ENCODE data around the gene LETM1. TPM values are rescaled to one million over a fixed set of nuclear protein-coding genes. Genes with fewer than 3 reads are reported as not detected.

The LETM1 gene
- total and polyA plus RNA-seq, 2 of the 13 experiments (the other 11 are each of a cell fraction or from before 2014, with no cell fraction given): 9.7 to 41.6 TPM

GRCh38 chr4:1799387-1800375, 56.3 kb downstream of the LETM1 start (continued):
- TF ChIP-seq TEF (CRISPR knock-in tag; IDR thresholded peaks at IDR 0.05): no peak
- no peak for TF ChIP-seq ZFP37 (CRISPR knock-in tag; IDR thresholded peaks at IDR 0.05; ENCODE audit: borderline replicate concordance)
- no peak for TF ChIP-seq NBN (conservative IDR thresholded peaks at IDR 0.05)
- no peak for TF ChIP-seq HMG20B (CRISPR knock-in tag; conservative IDR thresholded peaks at IDR 0.05)
- no peak for TF ChIP-seq GABPA (IDR thresholded peaks at IDR 0.05; ENCODE audit: low read depth, low read length)
- TF ChIP-seq GABPA (CRISPR knock-in tag; IDR thresholded peaks at IDR 0.05; ENCODE audit: low read depth): no peak
- TF ChIP-seq ZSCAN31 (CRISPR knock-in tag; IDR thresholded peaks at IDR 0.05; ENCODE audit: low read depth): no peak
- no peak for TF ChIP-seq HMGA1 (CRISPR knock-in tag; conservative IDR thresholded peaks at IDR 0.05)
- no peak for TF ChIP-seq KLF15 (CRISPR knock-in tag; IDR thresholded peaks at IDR 0.05; ENCODE audit: borderline replicate concordance)
- no peak for TF ChIP-seq ZNF513 (CRISPR knock-in tag; conservative IDR thresholded peaks at IDR 0.05)
- TF ChIP-seq SCMH1 (CRISPR knock-in tag; IDR thresholded peaks at IDR 0.05; ENCODE audit: borderline replicate concordance): no peak
- no peak for TF ChIP-seq CEBPZ (IDR thresholded peaks at IDR 0.05; ENCODE audit: low read length)
- no peak for TF ChIP-seq SSRP1 (CRISPR knock-in tag; IDR thresholded peaks at IDR 0.05)
- 0 out of 2 replicates have a peak, but pooled peaks have one; percentile 25 for TF ChIP-seq HNRNPL (IDR thresholded peaks at IDR 0.05; ENCODE audit: low read depth, low read length)
- no peak for TF ChIP-seq NONO (IDR thresholded peaks at IDR 0.05)
- 0 out of 2 replicates have a peak, but pooled peaks have one; percentile 33 for TF ChIP-seq NONO (CRISPR knock-in tag; conservative IDR thresholded peaks at IDR 0.05)
- TF ChIP-seq TIGD3 (CRISPR knock-in tag; IDR thresholded peaks at IDR 0.05; ENCODE audit: borderline replicate concordance): no peak
- TF ChIP-seq GMEB1 (CRISPR knock-in tag; IDR thresholded peaks at IDR 0.05; ENCODE audit: borderline replicate concordance): no peak
- no peak for TF ChIP-seq ZBTB21 (CRISPR knock-in tag; IDR thresholded peaks at IDR 0.05)
- TF ChIP-seq ZNF782 (CRISPR knock-in tag; IDR thresholded peaks at IDR 0.05; ENCODE audit: borderline replicate concordance): no peak
- TF ChIP-seq BCL6 (CRISPR knock-in tag; IDR thresholded peaks at IDR 0.05): no peak
